ENCODE data around the gene SFT2D3.

- TF ChIP-seq CTCF (conservative IDR thresholded peaks at IDR 0.05; ENCODE audit: low read depth, low read length): no peak
- TF ChIP-seq EZH2 (IDR thresholded peaks at IDR 0.05; ENCODE audit: borderline replicate concordance, low read depth, low read length, poor library complexity, severe bottlenecking): no peak
These were observed 41.6 kb upstream of the SFT2D3 start for GRCh38 chr2:127659408-127660290.
